Aorta (tissue), 5 donors: ENCODE results near the gene FAM177B. TPM values are rescaled to one million over a fixed set of nuclear protein-coding genes. Genes with fewer than 3 reads are reported as not detected.

Experiments used
- ATAC-seq: fragments of 200-7000 bp; cut with Tn5 transposase; one replicate; pipeline ENCODE4 v1.9.1; 2022; ENCODE audit warnings: moderate library complexity; ENCODE audit not compliant: low FRiP score
- DNase-seq, 2 donors: peaks; one replicate each; pipeline ENCODE4 v3.0.0-alpha.2; 2020
- H3K27ac ChIP-seq, 2 donors: one replicate each; pipeline ENCODE4 v1.5.1; 2013; ENCODE audit warnings: low read length in 2 of 2, mild to moderate bottlenecking in 2 of 2, moderate library complexity in 2 of 2, control low read depth in 1 of 2, inconsistent platforms in 1 of 2, low read depth in 1 of 2
- H3K27me3 ChIP-seq, 2 donors: one replicate each; pipeline ENCODE4 v1.6.1; 2013; ENCODE audit warnings: control low read depth in 1 of 2, low read length in 1 of 2, mild to moderate bottlenecking in 1 of 2, moderate library complexity in 1 of 2; ENCODE audit not compliant: insufficient read depth in 2 of 2, control insufficient read depth in 1 of 2
- H3K36me3 ChIP-seq, 2 donors: one replicate each; pipeline ENCODE4 v1.6.1; 2013; ENCODE audit warnings: control low read depth in 1 of 2, low read length in 1 of 2, mild to moderate bottlenecking in 1 of 2; ENCODE audit not compliant: insufficient read depth in 2 of 2, control insufficient read depth in 1 of 2
- H3K4me1 ChIP-seq, 2 donors: one replicate each; pipeline ENCODE4 v1.6.1; 2013; ENCODE audit warnings: low read length in 2 of 2, control low read depth in 1 of 2, mild to moderate bottlenecking in 1 of 2, moderate library complexity in 1 of 2; ENCODE audit not compliant: insufficient read depth in 2 of 2, control insufficient read depth in 1 of 2
- H3K4me3 ChIP-seq, 2 donors: one replicate each; pipeline ENCODE4 v1.5.1; 2013; ENCODE audit warnings: low read length in 2 of 2, control low read depth in 1 of 2, mild to moderate bottlenecking in 1 of 2
- H3K9me3 ChIP-seq: one replicate; pipeline ENCODE4 v1.6.1; 2013; ENCODE audit warnings: mild to moderate bottlenecking, low read length; ENCODE audit not compliant: control insufficient read depth
- WGBS, 2 donors: extraction: QIAGEN DNeasy Blood & Tissue Kit; methylation state at CpG; one replicate each; pipeline ENCODE4 v1.1.7; 2013; 5-methylcytosine and 5-hydroxymethylcytosine counted together
- intact Hi-C, 2 donors: fragments of 100-400 bp; cut with DNase I; formaldehyde crosslinking; loops; one replicate each; pipeline versions ENCODE4 v1.14.2 to v1.15.0; 2022
- long read RNA-seq, 2 donors: library from polyadenylated mRNA; unstranded; transcript quantifications; one replicate each; pipeline ENCODE4 v2.0.0, GENCODE V29; 2020 to 2021
- polyA plus RNA-seq, 2 donors: library from polyadenylated mRNA; stranded (reverse); fragments of 200-250 nt; gene quantifications; one replicate each; pipeline ENCODE4 v1.2.3, GENCODE V29; 2013
- total RNA-seq, 2 donors: library from RNA; stranded (reverse); fragmentation: NEBNext Ultra II Directional; extraction: Animal tissue kit (Norgen Biotek cat#: 25700); gene quantifications; one replicate each; pipeline ENCODE4 v1.2.1, GENCODE V29; 2021
- donor health status: healthy with polysubstance abuse.
- donor health status: Bipolar disorder and iron deficiency.
- donor health status: DM: no; HTN: no; CAD: no.
- donor health status: DM: no; HTN: no; CAD: no.
- donor health status: DM: yes; HTN: yes; CAD: no.

FAM177B gene
- under 1 TPM in 1 of 2 donors, not detected in 1; 0.18 TPM for total RNA-seq
- 1 to 10 TPM in 1 of 2 donors, under 1 TPM in 1; 0.13 to 3.3 TPM for polyA plus RNA-seq
- long read RNA-seq, donor 1: 0 reads
- long read RNA-seq, donor 2, partial matches to known transcripts: 0 of 1 reads
- long read RNA-seq, donor 2, other reads (novel, unspliced or antisense): 1 of 1 reads

DNA sequence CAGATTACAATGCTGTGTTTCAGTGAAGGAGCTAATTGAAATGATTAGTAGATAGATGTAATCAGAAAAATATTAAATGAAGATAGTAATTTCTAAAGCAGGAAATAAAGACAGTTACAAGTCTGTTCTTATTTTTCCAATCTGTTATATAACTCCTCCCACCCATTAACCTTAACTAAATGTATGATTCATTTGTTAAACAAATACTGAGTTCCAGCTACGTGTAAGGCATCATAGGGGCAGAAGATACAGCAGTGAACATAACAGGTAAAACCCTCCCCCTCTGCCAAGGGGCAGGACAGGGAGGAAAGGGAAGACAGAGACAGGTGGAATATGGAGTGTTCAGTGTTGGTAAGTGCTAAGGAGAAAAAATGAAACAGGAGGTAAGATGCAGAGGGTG lies at the start of gene FAM177B:
FAM177B (plus strand) TSS at position 231 of the 400 bp plus-strand sequence. CDS start 9,344 bp downstream, outside the sequence.
- intact Hi-C loops: loop anchor here (2.0 to 5.0 kb wide), 2 partner anchors 345 to 352 kb away; no protein-coding TSS in a partner anchor
- DNase-seq (no peak), ATAC-seq (no peak)
- 26 to 31% methylated on average over 1 of the region's 1 CpG for WGBS, 2 donors
- H3K4me1 ChIP-seq: no peaks in the 10 kb centered on the region
- no peak within 1 kb of the TSS for H3K4me3 ChIP-seq
- no peaks in the 10 kb centered on the region for H3K36me3 ChIP-seq
- no peak within 1 kb of the TSS for H3K27ac ChIP-seq
- H3K27me3 ChIP-seq: no peaks in the 10 kb centered on the region
- H3K9me3 ChIP-seq: no peaks in the 10 kb centered on the region

DNA sequence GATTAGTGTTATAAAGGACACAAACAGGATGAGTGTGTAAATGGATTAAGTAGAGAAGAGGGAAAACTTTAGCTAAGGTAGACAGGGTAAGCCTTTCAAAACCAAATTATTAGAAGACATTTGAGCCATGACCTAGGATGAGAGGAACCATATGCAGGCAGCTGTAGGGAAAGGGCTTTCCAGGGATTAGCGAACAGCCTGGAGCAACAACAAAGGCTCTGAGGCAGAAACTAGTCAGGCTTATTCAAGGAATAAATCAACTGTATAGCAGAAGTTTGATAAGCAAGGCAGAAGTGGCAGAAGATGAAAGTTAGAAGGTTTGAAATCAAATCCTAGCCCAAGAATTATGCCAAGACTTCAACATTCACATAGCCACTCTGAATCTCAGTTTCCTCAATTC lies 46.0 kb upstream of the FAM177B start:
- ATAC-seq: no peak
- no peaks in the 10 kb centered on the region for H3K27me3 ChIP-seq
- no peak overlapping the region for H3K4me3 ChIP-seq
- peaks cover 0 to 7% of the 10 kb centered on the region in 2 donors for H3K36me3 ChIP-seq
- H3K27ac ChIP-seq: no peak overlapping the region
- no peaks in the 10 kb centered on the region for H3K4me1 ChIP-seq
- WGBS, 2 donors: 89 to 99% methylated on average over 1 of the region's 1 CpG
- no peak for DNase-seq
- H3K9me3 ChIP-seq: no peaks in the 10 kb centered on the region
- intact Hi-C loops: no loop called here

DNA sequence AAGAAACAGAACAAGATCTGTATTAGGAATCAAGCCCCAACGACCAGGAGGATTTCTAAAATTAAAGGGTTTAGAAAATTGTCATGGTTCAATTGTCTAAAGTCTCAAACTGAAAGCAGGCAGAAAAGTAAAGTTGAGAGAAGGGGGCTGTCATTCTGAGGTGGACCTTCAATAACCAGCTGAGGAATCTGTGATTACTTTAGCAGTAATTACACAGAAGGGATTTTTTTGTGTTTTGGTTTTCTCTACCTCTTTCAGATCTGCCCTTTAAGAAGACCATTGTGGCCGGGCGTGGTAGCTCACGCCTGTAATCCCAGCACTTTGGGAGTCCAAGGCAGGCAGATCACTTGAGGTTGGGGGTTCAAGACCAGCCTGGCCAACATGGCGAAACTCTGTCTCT lies 42.1 kb upstream of the FAM177B start:
- no peak overlapping the region for H3K27ac ChIP-seq
- no peak overlapping the region for H3K4me3 ChIP-seq
- intact Hi-C loops: no loop called here
- DNase-seq (no peak), ATAC-seq (no peak)
- no peaks in the 10 kb centered on the region for H3K27me3 ChIP-seq
- 88 to 90% methylated on average over 5 of the region's 5 CpGs for WGBS, 2 donors
- no peaks in the 10 kb centered on the region for H3K4me1 ChIP-seq
- H3K36me3 ChIP-seq: no peaks in the 10 kb centered on the region
- no peaks in the 10 kb centered on the region for H3K9me3 ChIP-seq

- no peak for DNase-seq
- no peaks in the 10 kb centered on the region for H3K4me1 ChIP-seq
- no peaks in the 10 kb centered on the region for H3K36me3 ChIP-seq
- intact Hi-C loops: no loop called here
- no peaks in the 10 kb centered on the region for H3K27me3 ChIP-seq
- no peaks in the 10 kb centered on the region for H3K9me3 ChIP-seq
- no peak for ATAC-seq
- no peak overlapping the region for H3K27ac ChIP-seq
- H3K4me3 ChIP-seq: no peak overlapping the region
- WGBS, 2 donors: 95 to 98% methylated on average over 8 of the region's 8 CpGs
These were observed 40.3 kb upstream of the FAM177B start for GRCh38 chr1:222696741-222697140.

- Histone ChIP-seq H3K36me3 (no peaks in the 10 kb centered on the region), H3K27me3 (no peaks in the 10 kb centered on the region), H3K9me3 (no peaks in the 10 kb centered on the region), H3K4me1 (no peaks in the 10 kb centered on the region), H3K4me3 (no peak overlapping the region), H3K27ac (no peak overlapping the region)
- DNase-seq: no peak
- no peak for ATAC-seq
- intact Hi-C loops: no loop called here
- WGBS, 2 donors: 91 to 98% methylated on average over 2 of the region's 2 CpGs
These were observed 39.8 kb upstream of the FAM177B start for GRCh38 chr1:222697203-222697602.

GRCh38 chr1:222697826-222698225 lies 39.2 kb upstream of the FAM177B start:
- no peaks in the 10 kb centered on the region for H3K27me3 ChIP-seq
- H3K27ac ChIP-seq: no peak overlapping the region
- 36 to 43% methylated on average over 2 of the region's 2 CpGs for WGBS, 2 donors
- H3K4me1 ChIP-seq: no peaks in the 10 kb centered on the region
- H3K9me3 ChIP-seq: no peaks in the 10 kb centered on the region
- ATAC-seq (no peak), DNase-seq (no peak)
- no peak overlapping the region for H3K4me3 ChIP-seq
- intact Hi-C loops: no loop called here
- no peaks in the 10 kb centered on the region for H3K36me3 ChIP-seq

GRCh38 chr1:222702210-222702609 lies 34.8 kb upstream of the FAM177B start:
- no peaks in the 10 kb centered on the region for H3K9me3 ChIP-seq

GRCh38 chr1:222704260-222704659 lies 32.7 kb upstream of the FAM177B start:
- 88 to 93% methylated on average over 1 of the region's 1 CpG for WGBS, 2 donors
- no peak for DNase-seq
- Histone ChIP-seq H3K4me3 (no peak overlapping the region), H3K9me3 (no peaks in the 10 kb centered on the region), H3K36me3 (no peaks in the 10 kb centered on the region), H3K27me3 (no peaks in the 10 kb centered on the region), H3K4me1 (no peaks in the 10 kb centered on the region), H3K27ac (no peak overlapping the region)
- intact Hi-C loops: no loop called here
- no peak for ATAC-seq

More at GRCh38 chr1:222702210-222702609, 34.8 kb upstream of the FAM177B start:
- Histone ChIP-seq H3K27me3 (no peaks in the 10 kb centered on the region), H3K36me3 (no peaks in the 10 kb centered on the region), H3K4me1 (no peaks in the 10 kb centered on the region), H3K27ac (no peak overlapping the region), H3K4me3 (no peak overlapping the region)
- ATAC-seq (no peak), DNase-seq (no peak)
- WGBS, 2 donors: 90 to 92% methylated on average over 4 of the region's 4 CpGs
- intact Hi-C loops: no loop called here

DNA sequence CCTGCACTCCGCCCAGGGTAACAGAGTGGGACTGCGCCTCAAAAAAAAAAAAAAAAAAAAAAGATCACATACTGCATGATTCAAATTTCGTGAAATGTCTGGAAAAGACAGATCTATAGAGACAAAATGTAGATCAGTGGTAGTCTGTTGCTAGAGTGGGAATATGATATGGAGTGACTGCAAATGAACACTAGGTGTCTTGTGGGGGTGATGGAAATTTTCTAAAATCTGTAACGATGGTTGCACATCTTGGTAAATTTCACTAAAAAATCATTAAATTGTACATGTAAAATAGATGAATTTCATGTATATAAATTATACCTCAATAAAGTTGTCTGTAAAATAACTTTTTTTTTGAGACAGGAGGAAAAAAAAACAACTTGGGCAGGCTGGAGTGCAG lies 30.2 kb upstream of the FAM177B start:
- 73% methylated on average over 4 of the region's 4 CpGs for WGBS, 2 donors
- H3K9me3 ChIP-seq: no peaks in the 10 kb centered on the region
- no peak for ATAC-seq

More for the DNA sequence above, 30.2 kb upstream of the FAM177B start:
- no peak for DNase-seq
- intact Hi-C loops: no loop called here
- no peaks in the 10 kb centered on the region for H3K4me1 ChIP-seq
- no peak overlapping the region for H3K4me3 ChIP-seq
- no peaks in the 10 kb centered on the region for H3K27me3 ChIP-seq
- H3K27ac ChIP-seq: no peak overlapping the region
- H3K36me3 ChIP-seq: no peaks in the 10 kb centered on the region
